ENCODE results near the gene DRG1.

DNA sequence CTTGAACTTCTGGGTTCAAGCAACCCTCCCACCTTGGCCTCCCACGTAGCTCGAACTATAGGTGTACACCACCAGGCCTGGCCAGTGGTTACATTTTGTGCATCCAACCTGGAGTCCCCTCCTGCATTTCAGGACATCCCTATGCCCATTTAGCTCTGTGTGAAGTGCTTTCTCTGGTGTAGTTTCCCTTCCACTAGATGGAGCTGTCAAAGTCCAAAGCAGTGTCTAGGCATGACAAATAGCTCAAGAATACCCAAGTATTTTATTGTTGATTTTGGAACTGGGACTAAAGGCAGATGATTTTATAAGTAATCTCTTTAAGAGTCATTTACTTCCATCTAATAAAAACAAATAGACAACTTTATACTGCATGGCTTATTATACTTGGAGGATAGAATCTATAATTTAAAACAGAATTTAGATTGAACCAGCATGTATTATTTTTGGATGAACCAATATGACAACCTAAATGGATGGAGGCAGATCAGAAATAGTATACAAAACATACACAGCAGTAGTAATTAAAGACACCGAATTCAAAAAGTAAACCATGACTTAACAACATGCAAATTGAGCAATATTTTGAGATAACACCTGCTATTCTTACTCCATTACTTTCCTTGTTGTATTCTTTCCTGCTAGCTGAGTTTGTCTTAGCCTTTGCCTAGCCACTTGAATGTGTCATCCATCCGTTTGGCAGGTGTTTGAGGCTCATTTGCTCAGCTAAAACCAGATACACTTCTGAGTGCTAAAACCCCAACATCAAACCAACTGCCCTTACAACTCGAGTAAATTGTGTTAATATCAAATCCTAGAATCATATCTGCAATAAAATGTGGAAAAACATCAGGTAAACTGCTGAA lies 52.5 kb downstream of the DRG1 start:
- TF ChIP-seq POLR2AphosphoS2 (IDR thresholded peaks at IDR 0.05; ENCODE audit: low read depth, low read length): no peak
- TF ChIP-seq NRF1 (conservative IDR thresholded peaks at IDR 0.05; ENCODE audit: low read depth, low read length): no peak
- no peak for TF ChIP-seq CHD1 (IDR thresholded peaks at IDR 0.05; ENCODE audit: low read depth, low read length)
- TF ChIP-seq MXI1 (IDR thresholded peaks at IDR 0.05; ENCODE audit: low read depth, low read length): no peak
- no peak for TF ChIP-seq POU2F2 (IDR thresholded peaks at IDR 0.05; ENCODE audit: borderline replicate concordance, low read depth, low read length)
- TF ChIP-seq RFX5 (IDR thresholded peaks at IDR 0.05; ENCODE audit: low read depth, low read length): no peak
